CD4-positive, alpha-beta T cell (primary cell): ENCODE measurements around the gene IL17B. TPM values are rescaled to one million over a fixed set of nuclear protein-coding genes. Genes with fewer than 3 reads are reported as not detected.

Experiments
- ATAC-seq: fragments of 200-7000 bp; cut with Tn5 transposase; one replicate; pipeline ENCODE4 v1.10.0; 2022; ENCODE audit warnings: mild to moderate bottlenecking; ENCODE audit not compliant: poor library complexity
- CTCF ChIA-PET: fragments of 350-600 bp; sonication (Branson Sonifier 250); formaldehyde crosslinking; loops from one replicate; lab custom pipeline; 2021; ENCODE audit warnings: antibody characterized with exemption, inconsistent platforms; lab: Charles Lee
- POLR2A ChIA-PET: fragments of 350-600 bp; sonication (Branson Sonifier 250); formaldehyde crosslinking; loops from one replicate; lab custom pipeline; 2021; ENCODE audit warnings: antibody characterized with exemption, inconsistent platforms; lab: Charles Lee
- DNase-seq, 14 experiments: peaks; one replicate each; pipeline ENCODE4 v3.0.0-alpha.2; 2013 to 2020; ENCODE audit warnings: mixed read lengths in 2 of 14
- H3K27ac ChIP-seq, 2 donors: one replicate each; pipeline versions ENCODE4 v1.5.1 to v1.7.0; 2013; ENCODE audit warnings: low read length in 2 of 2, low read depth in 1 of 2, mild to moderate bottlenecking in 1 of 2
- H3K27me3 ChIP-seq, 2 experiments: 1 replicate in 1 of 2; 2 replicates in 1 of 2; pipeline versions ENCODE4 v1.6.1 to v1.7.0; 2013; ENCODE audit warnings: low read length in 2 of 2, control low read depth in 1 of 2, mild to moderate bottlenecking in 1 of 2, moderate library complexity in 1 of 2; ENCODE audit not compliant: insufficient read depth in 2 of 2, control insufficient read depth in 1 of 2
- H3K36me3 ChIP-seq: one replicate; pipeline ENCODE4 v1.6.1; 2013; ENCODE audit warnings: low read length, control low read depth; ENCODE audit not compliant: insufficient read depth
- H3K4me1 ChIP-seq: one replicate; pipeline ENCODE4 v1.6.1; 2013; ENCODE audit warnings: low read length, control low read depth; ENCODE audit not compliant: insufficient read depth
- H3K4me3 ChIP-seq: one replicate; pipeline ENCODE4 v1.5.1; 2013; ENCODE audit warnings: mild to moderate bottlenecking, low read length, moderate library complexity
- H3K9me3 ChIP-seq, 2 experiments: 1 replicate in 1 of 2; 2 replicates in 1 of 2; pipeline versions ENCODE4 v1.6.1 to v1.7.0; 2013; ENCODE audit warnings: low read length in 2 of 2, mild to moderate bottlenecking in 2 of 2, control low read depth in 1 of 2, moderate library complexity in 1 of 2; ENCODE audit not compliant: control insufficient read depth in 1 of 2, insufficient read depth in 1 of 2
- H3K27ac Mint-ChIP-seq: one replicate; pipeline ENCODE4 v1.8.0; 2020; ENCODE audit warnings: mixed read lengths
- H3K27me3 Mint-ChIP-seq: one replicate; pipeline ENCODE4 v1.8.0; 2021; ENCODE audit warnings: mixed read lengths
- H3K36me3 Mint-ChIP-seq: one replicate; pipeline ENCODE4 v1.8.0; 2021; ENCODE audit warnings: low read depth, mixed read lengths
- H3K4me1 Mint-ChIP-seq: one replicate; pipeline ENCODE4 v1.8.0; 2021; ENCODE audit warnings: low read depth, mixed read lengths
- H3K4me3 Mint-ChIP-seq: one replicate; pipeline ENCODE4 v1.8.0; 2020; ENCODE audit warnings: mild to moderate bottlenecking, mixed read lengths
- H3K9me3 Mint-ChIP-seq: one replicate; pipeline ENCODE4 v1.8.0; 2020; ENCODE audit warnings: mixed read lengths
- intact Hi-C, 2 experiments: fragments of 100-400 bp; cut with DNase I in 1 of 2; cut with micrococcal nuclease in 1 of 2; formaldehyde crosslinking; loops; one replicate each; pipeline versions ENCODE4 v1.15.1 to v1.9.0; 2023 to 2025; cut with DNase I, micrococcal nuclease
- total RNA-seq, 174 experiments: library from RNA in 2 of 174; stranded (reverse) in 2 of 174; gene quantifications; one replicate each; pipeline ENCODE4 v1.2.3 and lab custom pipeline; 2021 to 2026
- TF ChIP-seq, protein P1 (sequence below): fragments of 200-600 bp; IDR thresholded peaks from one replicate; pipeline ENCODE4 v1.8.0; 2022; ENCODE audit warnings: antibody characterized with exemption, mild to moderate bottlenecking

Gene IL17B
- total RNA-seq, 2 experiments from 2014 or later = not detected

DNA sequence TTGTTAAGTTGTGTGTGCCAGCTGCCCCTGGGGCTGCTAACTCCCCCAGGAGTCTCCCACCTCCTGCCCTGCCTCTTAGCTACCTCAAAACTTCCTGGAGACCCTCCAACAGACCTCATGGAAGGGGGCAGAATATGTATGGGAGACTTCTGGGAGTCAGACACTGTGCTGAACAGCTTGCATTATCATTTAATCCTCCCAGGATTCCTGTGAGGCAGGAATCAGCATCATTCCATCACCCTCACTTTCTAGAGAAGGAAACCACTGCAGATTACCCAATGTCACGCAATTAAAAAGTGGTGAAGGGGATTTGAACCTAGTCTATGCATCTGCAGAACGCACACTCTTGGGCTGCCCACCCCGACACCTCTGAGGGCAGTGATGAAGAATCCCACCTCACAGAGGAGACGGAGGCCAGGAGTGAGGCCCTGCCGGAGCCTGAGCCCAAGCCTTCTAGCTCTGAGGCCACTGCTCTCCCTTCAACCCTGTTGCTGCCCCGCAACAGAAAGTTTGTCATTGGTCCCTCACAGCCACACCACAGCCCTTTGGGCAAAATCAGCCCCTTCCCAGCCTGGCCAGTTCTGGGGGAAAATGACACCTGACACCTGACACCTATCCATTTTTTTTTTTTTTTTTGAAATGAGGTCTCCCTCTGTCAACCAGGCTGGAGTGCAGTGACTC is 30.3 kb upstream of the IL17B start:
- H3K27me3 Mint-ChIP-seq = no peaks in the 10 kb centered on the region
- no peak overlapping the region for H3K27ac Mint-ChIP-seq
- Histone ChIP-seq H3K9me3 (no peaks in the 10 kb centered on the region), H3K27me3 (no peaks in the 10 kb centered on the region), H3K36me3 (no peaks in the 10 kb centered on the region), H3K27ac (no peak overlapping the region), H3K4me1 (no peaks in the 10 kb centered on the region), H3K4me3 (no peak overlapping the region)
- ChIA-PET CTCF (no interaction called here), POLR2A (no interaction called here)
- H3K9me3 Mint-ChIP-seq = no peaks in the 10 kb centered on the region
- no peak overlapping the region for H3K4me3 Mint-ChIP-seq
- no peak for ATAC-seq
- intact Hi-C loops = no loop called here
- no peaks in the 10 kb centered on the region for H3K36me3 Mint-ChIP-seq
- H3K4me1 Mint-ChIP-seq = no peaks in the 10 kb centered on the region
- no peak for DNase-seq
- TF ChIP-seq, protein P1, sequence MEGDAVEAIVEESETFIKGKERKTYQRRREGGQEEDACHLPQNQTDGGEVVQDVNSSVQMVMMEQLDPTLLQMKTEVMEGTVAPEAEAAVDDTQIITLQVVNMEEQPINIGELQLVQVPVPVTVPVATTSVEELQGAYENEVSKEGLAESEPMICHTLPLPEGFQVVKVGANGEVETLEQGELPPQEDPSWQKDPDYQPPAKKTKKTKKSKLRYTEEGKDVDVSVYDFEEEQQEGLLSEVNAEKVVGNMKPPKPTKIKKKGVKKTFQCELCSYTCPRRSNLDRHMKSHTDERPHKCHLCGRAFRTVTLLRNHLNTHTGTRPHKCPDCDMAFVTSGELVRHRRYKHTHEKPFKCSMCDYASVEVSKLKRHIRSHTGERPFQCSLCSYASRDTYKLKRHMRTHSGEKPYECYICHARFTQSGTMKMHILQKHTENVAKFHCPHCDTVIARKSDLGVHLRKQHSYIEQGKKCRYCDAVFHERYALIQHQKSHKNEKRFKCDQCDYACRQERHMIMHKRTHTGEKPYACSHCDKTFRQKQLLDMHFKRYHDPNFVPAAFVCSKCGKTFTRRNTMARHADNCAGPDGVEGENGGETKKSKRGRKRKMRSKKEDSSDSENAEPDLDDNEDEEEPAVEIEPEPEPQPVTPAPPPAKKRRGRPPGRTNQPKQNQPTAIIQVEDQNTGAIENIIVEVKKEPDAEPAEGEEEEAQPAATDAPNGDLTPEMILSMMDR = no peak

DNA sequence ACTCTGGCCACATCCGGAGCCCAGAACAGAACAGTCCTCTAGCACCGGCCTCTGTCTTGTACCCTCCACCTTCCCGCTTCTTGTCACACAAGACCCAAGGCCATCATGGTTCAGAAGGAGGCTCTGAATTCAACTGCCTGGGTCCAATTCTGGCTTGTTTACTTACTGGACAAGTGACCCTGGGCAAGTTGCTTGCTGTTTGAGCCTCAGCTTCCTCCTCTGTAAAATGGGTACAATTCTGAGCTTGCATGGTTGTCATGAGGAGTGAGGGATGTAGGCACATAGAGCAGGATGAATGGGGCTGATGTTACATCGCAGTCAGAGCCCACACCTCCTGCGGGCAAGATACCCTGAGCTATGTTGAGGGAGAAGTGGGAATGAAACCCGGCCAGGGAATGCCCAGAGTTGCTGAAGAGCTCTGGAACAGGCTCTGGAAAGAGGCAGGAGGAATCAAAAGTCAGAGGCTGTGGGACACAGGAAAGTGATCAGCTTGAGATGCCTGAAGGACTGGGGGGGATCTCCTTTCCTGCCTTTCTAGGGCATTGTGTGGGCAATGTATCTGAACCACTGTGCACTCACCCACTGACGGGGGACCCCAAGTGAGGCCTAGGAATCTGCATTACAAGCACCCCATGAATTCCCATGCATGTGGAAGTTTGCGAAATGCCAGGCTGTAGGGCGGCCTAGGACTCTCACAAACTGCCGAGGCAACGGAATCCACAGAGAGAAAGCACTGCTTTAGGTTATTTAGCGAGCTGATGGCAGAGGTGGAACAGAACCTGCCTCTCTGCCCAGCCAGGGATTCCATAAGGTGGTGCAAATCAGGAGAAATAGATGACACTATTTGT is 29.4 kb upstream of the IL17B start:
- no peak overlapping the region for H3K27ac Mint-ChIP-seq
- no peaks in the 10 kb centered on the region for H3K36me3 ChIP-seq
- ChIA-PET CTCF (no interaction called here), POLR2A (no interaction called here)
- ATAC-seq (no peak), DNase-seq (no peak)
- no peaks in the 10 kb centered on the region for H3K36me3 Mint-ChIP-seq
- no peaks in the 10 kb centered on the region for H3K4me1 Mint-ChIP-seq
- no peaks in the 10 kb centered on the region for H3K9me3 ChIP-seq
- TF ChIP-seq, protein P1 = no peak
- H3K27me3 Mint-ChIP-seq = no peaks in the 10 kb centered on the region
- no peaks in the 10 kb centered on the region for H3K27me3 ChIP-seq
- no peaks in the 10 kb centered on the region for H3K9me3 Mint-ChIP-seq
- no peak overlapping the region for H3K4me3 Mint-ChIP-seq
- no peak overlapping the region for H3K4me3 ChIP-seq
- H3K4me1 ChIP-seq = no peaks in the 10 kb centered on the region
- intact Hi-C loops = no loop called here
- H3K27ac ChIP-seq = no peak overlapping the region

DNA sequence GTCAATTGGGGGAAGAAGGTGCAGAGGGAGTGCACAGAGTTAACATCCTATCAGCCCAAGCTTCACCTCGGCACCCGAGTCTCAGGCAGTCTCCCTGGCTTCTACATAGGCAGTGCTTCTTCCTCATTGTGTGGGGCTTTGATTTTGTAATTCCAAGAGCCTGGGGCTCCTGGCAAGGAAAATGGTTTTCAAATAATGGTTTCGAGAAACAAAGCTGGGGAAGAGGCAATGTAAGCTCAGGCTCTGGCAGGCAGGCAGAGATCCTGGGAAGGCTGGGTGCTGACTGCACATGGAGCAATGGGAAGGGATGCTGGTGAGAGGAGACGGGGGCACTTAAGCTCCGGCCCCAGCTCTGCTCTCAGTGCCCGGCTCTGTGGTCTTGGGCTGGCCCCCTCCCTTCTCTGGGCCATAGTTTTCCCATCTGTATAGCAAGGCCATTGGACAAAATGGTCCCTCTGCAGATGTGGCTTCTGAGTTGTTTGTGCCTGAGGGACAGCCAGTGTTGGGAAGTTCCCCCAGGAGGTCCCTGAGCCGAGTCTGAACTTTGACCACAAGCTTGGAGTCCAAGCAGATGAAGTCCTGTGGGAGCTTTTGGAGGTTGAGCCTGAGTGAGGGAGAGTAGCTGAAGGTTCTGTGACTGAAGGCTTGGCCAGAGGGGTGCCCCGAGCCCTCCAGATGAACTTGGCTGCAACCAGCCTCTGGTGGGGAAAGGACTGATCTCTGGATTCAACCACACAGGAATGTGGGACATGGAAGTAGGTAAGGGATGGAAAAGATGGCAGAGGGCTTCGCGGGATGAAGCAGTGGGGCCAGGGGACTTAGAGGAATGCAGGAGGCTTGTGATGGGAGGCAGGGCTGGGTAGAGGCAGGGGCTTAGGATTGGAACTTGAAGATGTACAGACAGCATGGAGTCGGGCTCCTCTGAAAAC is 28.5 kb upstream of the IL17B start:
- Histone ChIP-seq H3K27ac (no peak overlapping the region), H3K27me3 (no peaks in the 10 kb centered on the region), H3K4me1 (no peaks in the 10 kb centered on the region), H3K4me3 (no peak overlapping the region), H3K9me3 (no peaks in the 10 kb centered on the region), H3K36me3 (no peaks in the 10 kb centered on the region)
- no peaks in the 10 kb centered on the region for H3K9me3 Mint-ChIP-seq
- no peaks in the 10 kb centered on the region for H3K4me1 Mint-ChIP-seq
- no peak for ATAC-seq
- no peak overlapping the region for H3K27ac Mint-ChIP-seq
- ChIA-PET CTCF (no interaction called here), POLR2A (no interaction called here)
- no peaks in the 10 kb centered on the region for H3K36me3 Mint-ChIP-seq
- TF ChIP-seq, protein P1 = no peak
- intact Hi-C loops = no loop called here
- DNase-seq = no peak
- no peak overlapping the region for H3K4me3 Mint-ChIP-seq
- H3K27me3 Mint-ChIP-seq = no peaks in the 10 kb centered on the region
